Measurements from ENCODE around the gene MBOAT1.

The MBOAT1 gene

GRCh38 chr6:20112841-20113240 lies 99.4 kb downstream of the MBOAT1 start:
- DNase-seq (ENCODE audit: low read depth), result no peak
- H3K4me3 ChIP-seq (ENCODE audit: control insufficient read depth, low read depth, low read length), result no peak overlapping the region
- no peak for TF ChIP-seq CTCF (conservative IDR thresholded peaks at IDR 0.05; ENCODE audit: control insufficient read depth, insufficient read depth, low read depth, low read length)

GRCh38 chr6:20112241-20112640 lies 100.0 kb downstream of the MBOAT1 start:
- DNase-seq (ENCODE audit: low read depth), result no peak
- H3K4me3 ChIP-seq (ENCODE audit: control insufficient read depth, low read depth, low read length), result no peak overlapping the region
- TF ChIP-seq CTCF (conservative IDR thresholded peaks at IDR 0.05; ENCODE audit: control insufficient read depth, insufficient read depth, low read depth, low read length), result no peak

- H3K4me3 ChIP-seq (ENCODE audit: control insufficient read depth, low read depth, low read length), result no peak overlapping the region
- no peak for DNase-seq (ENCODE audit: low read depth)
- no peak for TF ChIP-seq CTCF (conservative IDR thresholded peaks at IDR 0.05; ENCODE audit: control insufficient read depth, insufficient read depth, low read depth, low read length)
These were observed 101.8 kb downstream of the MBOAT1 start for GRCh38 chr6:20110478-20110877.

- no peak for DNase-seq (ENCODE audit: low read depth)
- no peak for TF ChIP-seq CTCF (conservative IDR thresholded peaks at IDR 0.05; ENCODE audit: control insufficient read depth, insufficient read depth, low read depth, low read length)
- H3K4me3 ChIP-seq (ENCODE audit: control insufficient read depth, low read depth, low read length), result no peak overlapping the region
These were observed 102.7 kb downstream of the MBOAT1 start for GRCh38 chr6:20109526-20109925.

- TF ChIP-seq CTCF (conservative IDR thresholded peaks at IDR 0.05; ENCODE audit: control insufficient read depth, insufficient read depth, low read depth, low read length), result no peak
- DNase-seq (ENCODE audit: low read depth), result no peak
- no peak overlapping the region for H3K4me3 ChIP-seq (ENCODE audit: control insufficient read depth, low read depth, low read length)
These were observed 106.4 kb downstream of the MBOAT1 start for GRCh38 chr6:20105838-20106237.

- H3K4me3 ChIP-seq (ENCODE audit: control insufficient read depth, low read depth, low read length), result no peak overlapping the region
- DNase-seq (ENCODE audit: low read depth), result no peak
- TF ChIP-seq CTCF (conservative IDR thresholded peaks at IDR 0.05; ENCODE audit: control insufficient read depth, insufficient read depth, low read depth, low read length), result no peak
These were observed 107.6 kb downstream of the MBOAT1 start for GRCh38 chr6:20104696-20105095.

- H3K4me3 ChIP-seq (ENCODE audit: control insufficient read depth, low read depth, low read length), result no peak overlapping the region
- TF ChIP-seq CTCF (conservative IDR thresholded peaks at IDR 0.05; ENCODE audit: control insufficient read depth, insufficient read depth, low read depth, low read length), result no peak
- no peak for DNase-seq (ENCODE audit: low read depth)
These were observed 109.7 kb downstream of the MBOAT1 start for GRCh38 chr6:20102397-20103073.

Data from fibroblast of mammary gland (primary cell).